Activated naive CD4-positive, alpha-beta T cell treated with anti-CD3 and anti-CD28 coated beads, Interleukin-2, amount 10 ng/mL, durations not matched to agents 7 days and 5 days (primary cell): ENCODE measurements around the gene TLL1.

Experiments used
- CTCF ChIA-PET: fragments of 350-600 bp; sonication (Branson Sonifier 250); formaldehyde crosslinking; loops from one replicate; lab custom pipeline; 2021; ENCODE audit warnings: antibody characterized with exemption; lab: Charles Lee
- DNase-seq: peaks from one replicate; pipeline ENCODE4 v3.0.0-alpha.2; 2020
- H3K27ac Mint-ChIP-seq: one replicate; pipeline ENCODE4 v1.8.0; 2021; ENCODE audit warnings: mild to moderate bottlenecking, moderate library complexity, mixed read lengths
- H3K27me3 Mint-ChIP-seq: one replicate; pipeline ENCODE4 v1.8.0; 2021; ENCODE audit warnings: mild to moderate bottlenecking, mixed read lengths
- H3K36me3 Mint-ChIP-seq: one replicate; pipeline ENCODE4 v1.8.0; 2021; ENCODE audit warnings: mixed read lengths
- H3K4me1 Mint-ChIP-seq: one replicate; pipeline ENCODE4 v1.8.0; 2021; ENCODE audit warnings: mixed read lengths
- H3K4me3 Mint-ChIP-seq: one replicate; pipeline ENCODE4 v1.8.0; 2021; ENCODE audit warnings: mild to moderate bottlenecking, moderate library complexity, mixed read lengths
- H3K9me3 Mint-ChIP-seq: one replicate; pipeline ENCODE4 v1.8.0; 2021; ENCODE audit warnings: mixed read lengths

The TLL1 gene

DNA sequence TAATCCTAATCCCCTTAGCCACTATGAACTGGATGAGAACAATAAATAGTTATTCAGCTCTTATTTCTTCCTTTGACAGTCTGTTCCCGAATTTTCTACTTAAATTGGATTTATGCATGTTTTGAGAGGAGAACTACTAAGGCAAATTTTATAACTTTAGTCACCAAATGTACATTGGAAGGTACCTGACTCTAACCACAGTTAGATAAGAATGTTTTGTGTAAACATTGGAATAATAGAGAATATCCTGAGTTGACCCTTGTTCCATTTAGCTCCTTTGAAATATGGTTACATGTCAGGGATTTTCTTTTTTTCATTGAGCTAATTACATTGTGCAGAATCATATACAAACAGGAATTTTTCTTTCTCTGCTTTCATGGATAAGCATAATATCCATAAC lies 202.6 kb downstream of the TLL1 start:
- H3K4me1 Mint-ChIP-seq = no peaks in the 10 kb centered on the region

GRCh38 chr4:166077782-166078181 lies 204.7 kb downstream of the TLL1 start:
- Mint-ChIP-seq H3K36me3 (no peaks in the 10 kb centered on the region), H3K27ac (no peak overlapping the region), H3K27me3 (no peaks in the 10 kb centered on the region), H3K9me3 (no peaks in the 10 kb centered on the region), H3K4me1 (no peaks in the 10 kb centered on the region), H3K4me3 (no peak overlapping the region)
- CTCF ChIA-PET = no interaction called here
- DNase-seq = no peak

More for the DNA sequence above, 202.6 kb downstream of the TLL1 start:
- no peaks in the 10 kb centered on the region for H3K36me3 Mint-ChIP-seq
- no peak overlapping the region for H3K27ac Mint-ChIP-seq
- no peaks in the 10 kb centered on the region for H3K27me3 Mint-ChIP-seq
- CTCF ChIA-PET = no interaction called here
- DNase-seq = no peak
- H3K9me3 Mint-ChIP-seq = no peaks in the 10 kb centered on the region
- H3K4me3 Mint-ChIP-seq = no peak overlapping the region

- H3K36me3 Mint-ChIP-seq = no peaks in the 10 kb centered on the region
- CTCF ChIA-PET = no interaction called here
- H3K9me3 Mint-ChIP-seq = no peaks in the 10 kb centered on the region
- H3K27me3 Mint-ChIP-seq = no peaks in the 10 kb centered on the region
- no peak for DNase-seq
- no peak overlapping the region for H3K27ac Mint-ChIP-seq
- no peaks in the 10 kb centered on the region for H3K4me1 Mint-ChIP-seq
- no peak overlapping the region for H3K4me3 Mint-ChIP-seq
Observed at GRCh38 chr4:166078383-166078782, 205.3 kb downstream of the TLL1 start.

DNA sequence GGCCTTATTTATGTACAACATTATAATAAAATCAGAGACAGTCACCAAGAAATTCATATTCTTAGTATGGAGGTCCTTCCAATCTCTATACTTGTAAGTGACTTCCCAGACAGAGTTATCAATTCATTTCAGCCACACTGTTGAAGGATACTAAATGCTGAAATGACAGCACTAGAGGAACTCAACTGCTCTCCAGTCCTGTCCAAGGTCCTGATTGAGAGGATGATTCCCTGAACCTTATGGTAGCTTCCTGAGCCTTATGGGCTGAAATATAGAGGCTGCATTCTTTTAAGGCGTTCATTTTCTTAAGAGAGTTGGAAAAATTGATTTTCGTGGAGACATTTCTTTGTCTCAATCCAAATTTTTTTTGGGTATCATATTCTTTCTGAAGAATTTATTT lies 205.9 kb downstream of the TLL1 start:
- no peaks in the 10 kb centered on the region for H3K9me3 Mint-ChIP-seq

GRCh38 chr4:166087569-166087968 lies 214.5 kb downstream of the TLL1 start:
- Mint-ChIP-seq H3K9me3 (no peaks in the 10 kb centered on the region), H3K4me3 (no peak overlapping the region), H3K36me3 (no peaks in the 10 kb centered on the region), H3K4me1 (no peaks in the 10 kb centered on the region), H3K27me3 (no peaks in the 10 kb centered on the region), H3K27ac (no peak overlapping the region)
- no peak for DNase-seq
- CTCF ChIA-PET = interaction anchor here (1.2 kb wide), 1 partner anchor 594 kb away, joined by 4 read pairs; no protein-coding TSS in a partner anchor

More for the DNA sequence above, 205.9 kb downstream of the TLL1 start:
- no peak overlapping the region for H3K27ac Mint-ChIP-seq
- CTCF ChIA-PET = no interaction called here
- H3K27me3 Mint-ChIP-seq = no peaks in the 10 kb centered on the region
- DNase-seq = no peak
- H3K36me3 Mint-ChIP-seq = no peaks in the 10 kb centered on the region
- H3K4me3 Mint-ChIP-seq = no peak overlapping the region
- no peaks in the 10 kb centered on the region for H3K4me1 Mint-ChIP-seq

DNA sequence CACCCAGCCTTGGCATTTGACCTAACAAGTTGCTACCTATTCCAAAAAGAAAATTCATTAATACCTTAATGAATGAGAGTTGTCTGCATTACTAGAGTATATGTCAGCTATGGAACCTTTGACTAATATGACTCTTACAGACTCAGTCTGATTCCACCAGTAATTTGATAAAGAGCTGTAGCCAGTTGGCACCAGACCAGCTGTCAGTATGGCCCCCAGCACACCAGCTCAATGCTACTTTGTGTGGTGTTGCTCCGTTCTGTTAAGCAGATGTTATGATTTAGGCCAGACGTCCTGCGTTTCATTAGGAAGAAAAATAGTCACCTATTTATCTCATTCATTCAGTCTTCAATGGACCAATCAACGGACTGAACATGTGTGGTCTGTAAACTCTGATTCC lies 215.5 kb downstream of the TLL1 start:
- CTCF ChIA-PET = interaction anchor here (0.6 to 1.2 kb wide), 2 partner anchors 470 to 595 kb away, joined by 3 to 4 read pairs; no protein-coding TSS in a partner anchor
- DNase-seq = no peak

DNA sequence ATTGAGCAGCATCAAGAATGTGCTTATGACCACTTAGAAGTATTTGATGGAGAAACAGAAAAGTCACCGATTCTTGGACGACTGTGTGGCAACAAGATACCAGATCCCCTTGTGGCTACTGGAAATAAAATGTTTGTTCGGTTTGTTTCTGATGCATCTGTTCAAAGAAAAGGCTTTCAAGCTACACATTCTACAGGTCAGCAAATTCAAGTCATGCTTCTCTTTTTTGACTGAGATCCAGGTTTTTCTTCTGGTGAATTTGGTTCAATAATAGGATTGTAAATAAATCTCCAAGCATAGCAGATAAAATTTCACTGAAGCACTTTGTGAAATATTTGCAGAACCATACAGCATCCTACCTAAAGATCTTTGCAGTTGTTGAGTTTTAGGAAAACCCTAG lies 218.1 kb downstream of the TLL1 start:
- no peaks in the 10 kb centered on the region for H3K4me1 Mint-ChIP-seq
- H3K4me3 Mint-ChIP-seq = no peak overlapping the region
- DNase-seq = no peak
- no peak overlapping the region for H3K27ac Mint-ChIP-seq
- CTCF ChIA-PET = interaction anchor here (0.8 to 1.8 kb wide), 6 partner anchors 41 to 598 kb away, joined by 3 to 21 read pairs (median 4); no protein-coding TSS in a partner anchor
- H3K27me3 Mint-ChIP-seq = no peaks in the 10 kb centered on the region
- no peaks in the 10 kb centered on the region for H3K9me3 Mint-ChIP-seq
- H3K36me3 Mint-ChIP-seq = no peaks in the 10 kb centered on the region

More for the DNA sequence above, 215.5 kb downstream of the TLL1 start:
- Mint-ChIP-seq H3K36me3 (no peaks in the 10 kb centered on the region), H3K27me3 (no peaks in the 10 kb centered on the region), H3K4me1 (no peaks in the 10 kb centered on the region), H3K4me3 (no peak overlapping the region), H3K27ac (no peak overlapping the region), H3K9me3 (no peaks in the 10 kb centered on the region)

DNA sequence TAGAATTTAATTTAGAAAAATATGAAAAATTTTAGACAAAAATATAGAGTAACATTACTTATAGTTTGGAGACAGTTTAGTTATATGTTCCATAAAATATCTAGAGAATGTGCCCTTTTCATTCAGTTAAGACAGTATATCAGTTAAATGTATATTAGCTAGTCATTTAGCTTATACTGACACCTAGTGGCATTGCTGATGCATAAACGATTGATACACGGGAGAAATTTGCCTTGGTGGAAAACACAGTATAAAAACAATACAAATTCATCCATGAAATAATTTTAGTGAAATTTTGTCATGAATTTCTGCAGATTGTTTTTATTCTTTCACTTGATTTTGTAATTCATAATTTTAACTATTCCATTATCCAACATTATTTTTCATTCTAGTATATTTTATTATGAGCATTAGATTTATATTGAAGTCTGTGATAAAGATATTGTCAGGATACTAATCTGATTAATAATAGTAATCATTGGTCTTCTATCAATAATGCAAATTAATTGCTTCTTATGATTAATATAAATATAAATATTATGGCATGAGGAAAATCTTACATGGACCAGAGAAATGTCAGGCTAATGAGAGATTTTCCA lies 219.0 kb downstream of the TLL1 start:
- H3K27ac Mint-ChIP-seq = no peak overlapping the region
- no peaks in the 10 kb centered on the region for H3K4me1 Mint-ChIP-seq
- CTCF ChIA-PET = interaction anchor here (0.6 to 1.8 kb wide), 7 partner anchors 42 to 599 kb away, joined by 3 to 21 read pairs (median 4); no protein-coding TSS in a partner anchor
- H3K27me3 Mint-ChIP-seq = no peaks in the 10 kb centered on the region
- H3K9me3 Mint-ChIP-seq = no peaks in the 10 kb centered on the region
- no peak overlapping the region for H3K4me3 Mint-ChIP-seq
- H3K36me3 Mint-ChIP-seq = no peaks in the 10 kb centered on the region
- no peak for DNase-seq

GRCh38 chr4:166092797-166093290 lies 219.8 kb downstream of the TLL1 start:
- no peak for DNase-seq
- H3K27me3 Mint-ChIP-seq = no peaks in the 10 kb centered on the region
- H3K4me3 Mint-ChIP-seq = no peak overlapping the region
- H3K9me3 Mint-ChIP-seq = no peaks in the 10 kb centered on the region
- no peaks in the 10 kb centered on the region for H3K36me3 Mint-ChIP-seq
- no peak overlapping the region for H3K27ac Mint-ChIP-seq
- CTCF ChIA-PET = interaction anchor here (1.8 kb wide), 1 partner anchor 599 kb away, joined by 21 read pairs; no protein-coding TSS in a partner anchor
- H3K4me1 Mint-ChIP-seq = no peaks in the 10 kb centered on the region

DNA sequence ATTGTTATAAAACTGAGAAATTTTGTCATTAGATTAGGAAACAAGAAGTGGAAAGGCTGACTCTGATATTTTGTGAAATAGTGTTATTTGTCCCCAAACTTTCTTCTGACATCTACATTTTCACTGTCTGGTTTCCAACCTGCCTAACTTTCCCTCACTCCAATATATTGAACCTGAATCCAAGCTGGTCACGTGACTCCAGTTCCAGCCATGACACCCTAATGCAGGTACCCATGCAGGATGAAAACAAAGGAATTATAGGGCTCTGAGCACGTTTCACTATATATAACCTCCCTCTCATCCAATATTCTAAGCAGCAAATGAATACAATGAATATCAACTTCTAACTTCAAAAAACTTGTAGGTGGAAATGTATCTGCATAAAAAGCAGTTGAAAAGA lies 231.6 kb downstream of the TLL1 start:
- Mint-ChIP-seq H3K4me3 (no peak overlapping the region), H3K36me3 (no peaks in the 10 kb centered on the region), H3K4me1 (no peaks in the 10 kb centered on the region), H3K27ac (no peak overlapping the region), H3K9me3 (no peaks in the 10 kb centered on the region), H3K27me3 (no peaks in the 10 kb centered on the region)
- CTCF ChIA-PET = no interaction called here
- no peak for DNase-seq

- no peak for DNase-seq
- Mint-ChIP-seq H3K36me3 (no peaks in the 10 kb centered on the region), H3K4me1 (no peaks in the 10 kb centered on the region), H3K27ac (no peak overlapping the region), H3K27me3 (no peaks in the 10 kb centered on the region), H3K9me3 (no peaks in the 10 kb centered on the region), H3K4me3 (no peak overlapping the region)
- CTCF ChIA-PET = no interaction called here
Observed at GRCh38 chr4:166121897-166122296, 248.9 kb downstream of the TLL1 start.

DNA sequence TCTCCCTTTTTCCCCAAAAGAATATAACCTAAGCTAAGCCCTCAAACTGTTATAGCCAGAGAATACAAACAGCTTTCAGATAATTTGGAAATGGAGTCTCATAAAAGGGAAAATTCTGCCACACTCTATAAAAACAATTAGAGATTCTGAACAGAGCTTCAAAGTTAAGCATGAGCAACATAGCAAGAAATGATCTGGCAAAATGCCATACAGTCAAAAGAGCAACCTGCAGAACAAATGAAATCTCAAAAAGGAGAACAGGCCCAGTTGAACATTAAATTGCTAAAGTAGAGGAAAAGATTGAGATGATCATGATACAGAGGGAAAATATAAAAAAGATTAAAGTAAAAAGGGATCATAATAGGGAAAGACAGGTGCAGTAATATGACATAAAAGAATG lies 250.5 kb downstream of the TLL1 start:
- Mint-ChIP-seq H3K4me1 (no peaks in the 10 kb centered on the region), H3K27ac (no peak overlapping the region), H3K36me3 (no peaks in the 10 kb centered on the region), H3K4me3 (no peak overlapping the region), H3K27me3 (no peaks in the 10 kb centered on the region), H3K9me3 (no peaks in the 10 kb centered on the region)
- CTCF ChIA-PET = no interaction called here
- no peak for DNase-seq

DNA sequence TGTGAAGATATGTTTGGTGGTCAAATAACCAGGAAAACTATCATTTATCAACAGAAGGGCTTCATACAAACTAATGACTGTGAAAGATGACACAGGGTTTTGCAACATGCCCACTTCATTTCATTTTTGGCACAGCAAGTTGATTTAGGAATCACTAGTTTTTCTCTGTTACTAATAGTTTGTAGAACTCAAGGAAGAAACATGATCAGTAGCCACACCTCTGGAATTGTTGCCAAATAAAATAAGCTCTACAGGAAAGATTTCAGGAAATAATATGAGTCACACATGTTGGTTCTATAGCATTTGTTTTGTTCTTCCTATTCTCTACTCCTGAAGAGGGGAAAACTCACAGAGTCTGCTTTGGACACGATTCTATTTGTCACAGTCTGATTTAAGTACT lies 255.4 kb downstream of the TLL1 start:
- DNase-seq = no peak
- Mint-ChIP-seq H3K4me3 (no peak overlapping the region), H3K4me1 (no peaks in the 10 kb centered on the region), H3K27ac (no peak overlapping the region), H3K36me3 (no peaks in the 10 kb centered on the region), H3K9me3 (peaks cover 3% of the 10 kb centered on the region), H3K27me3 (no peaks in the 10 kb centered on the region)
- CTCF ChIA-PET = no interaction called here

DNA sequence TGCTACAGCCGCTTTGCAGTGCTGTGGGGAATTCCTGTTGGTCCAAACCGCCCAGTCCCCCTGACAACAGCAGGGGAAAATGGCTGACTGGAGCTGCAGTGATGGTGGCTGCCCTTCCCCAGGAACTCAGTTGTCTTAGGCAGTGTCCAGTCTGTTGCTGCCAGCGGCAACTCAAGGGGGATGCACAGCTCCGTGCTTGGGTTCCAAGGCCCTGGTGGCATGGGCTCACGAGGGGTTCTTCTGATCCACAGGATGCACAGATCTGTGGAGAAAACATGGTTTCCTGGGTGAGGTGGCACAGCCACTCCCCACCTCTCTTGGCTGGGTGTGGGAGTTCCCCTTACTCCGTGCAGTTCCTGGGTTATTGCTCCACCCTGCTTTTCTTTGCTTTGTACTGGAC lies 261.2 kb downstream of the TLL1 start:
- Mint-ChIP-seq H3K27ac (no peak overlapping the region), H3K36me3 (no peaks in the 10 kb centered on the region), H3K9me3 (peaks cover 5% of the 10 kb centered on the region), H3K27me3 (no peaks in the 10 kb centered on the region), H3K4me3 (no peak overlapping the region), H3K4me1 (no peaks in the 10 kb centered on the region)
- DNase-seq = no peak
- CTCF ChIA-PET = no interaction called here

DNA sequence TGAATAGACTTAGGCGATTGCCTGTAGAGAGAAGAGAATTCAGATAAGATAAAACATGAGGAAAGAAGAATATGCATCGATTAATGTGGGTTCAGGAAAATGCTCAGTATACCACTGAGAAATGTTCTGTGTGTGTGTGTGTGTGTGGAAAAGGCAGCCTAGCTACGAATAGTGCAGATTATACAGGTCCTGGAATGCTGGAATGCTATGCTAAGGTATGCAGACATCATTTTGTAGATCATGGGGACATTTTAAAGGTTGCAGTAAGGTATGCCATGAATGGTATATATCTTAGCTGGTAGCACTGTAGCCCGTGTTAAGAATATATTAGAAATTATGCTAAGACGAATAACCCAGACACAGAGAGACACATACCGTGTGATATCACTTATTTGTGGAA lies 267.9 kb downstream of the TLL1 start:
- H3K9me3 Mint-ChIP-seq = no peaks in the 10 kb centered on the region
- no peak overlapping the region for H3K27ac Mint-ChIP-seq
- no peak overlapping the region for H3K4me3 Mint-ChIP-seq
- CTCF ChIA-PET = no interaction called here
- no peaks in the 10 kb centered on the region for H3K4me1 Mint-ChIP-seq
- H3K27me3 Mint-ChIP-seq = no peaks in the 10 kb centered on the region
- H3K36me3 Mint-ChIP-seq = no peaks in the 10 kb centered on the region
- DNase-seq = no peak
